NCI-H748 treated with DMSO at 0.1 percent for 48 hours (cell line): ENCODE data around the gene PHC2.
"Not testable (repeated sequence)": the region's sequence is repeated elsewhere in the genome, so short reads cannot be mapped to it uniquely, and the experiment has no call there.

Source experiments
- DNase-seq: peaks from one replicate; lab custom pipeline; 2025; lab: John Stamatoyannopoulos, UW

Gene PHC2

GRCh38 chr1:33311706-33312412 is 119.0 kb downstream of the PHC2 start:
- DNase-seq, result no peak

- no peak for DNase-seq
Measured at GRCh38 chr1:33310702-33311101, 120.2 kb downstream of the PHC2 start.

- DNase-seq, result not testable (repeated sequence)
Measured at GRCh38 chr1:33309351-33309750, 121.5 kb downstream of the PHC2 start.

GRCh38 chr1:33307494-33307864 is 123.4 kb downstream of the PHC2 start:
- DNase-seq, result no peak

- no peak for DNase-seq
Measured at GRCh38 chr1:33306653-33307493, 124.0 kb downstream of the PHC2 start.

- no peak for DNase-seq
Measured at GRCh38 chr1:33305816-33306652, 124.9 kb downstream of the PHC2 start.

- no peak for DNase-seq
Measured at GRCh38 chr1:33305016-33305415, 125.9 kb downstream of the PHC2 start.

- no peak for DNase-seq
Measured at GRCh38 chr1:33302325-33302724, 128.6 kb downstream of the PHC2 start.

- no peak for DNase-seq
Measured at GRCh38 chr1:33301273-33301984, 129.5 kb downstream of the PHC2 start.

- DNase-seq, result no peak
Measured at GRCh38 chr1:33300673-33301072, 130.2 kb downstream of the PHC2 start.

GRCh38 chr1:33299461-33300155 is 131.3 kb downstream of the PHC2 start:
- DNase-seq, result no peak

- peak; percentile 2 for DNase-seq
Measured at GRCh38 chr1:33298623-33299277, 132.1 kb downstream of the PHC2 start.

GRCh38 chr1:33297911-33298622 is 132.8 kb downstream of the PHC2 start:
- no peak for DNase-seq

- DNase-seq, result no peak
Measured at GRCh38 chr1:33296824-33297223, 134.1 kb downstream of the PHC2 start.

- DNase-seq, result no peak
Measured at GRCh38 chr1:33296082-33296458, 134.8 kb downstream of the PHC2 start.

- DNase-seq, result peak; percentile 20
Measured at GRCh38 chr1:33295450-33296081, 135.3 kb downstream of the PHC2 start.

- no peak for DNase-seq
Measured at GRCh38 chr1:33295023-33295422, 135.9 kb downstream of the PHC2 start.

GRCh38 chr1:33294071-33295010 is 136.6 kb downstream of the PHC2 start:
- no peak for DNase-seq
